B cell (primary cell): ENCODE results near the gene TARP.

Experiments
- ATAC-seq: fragments of 200-7000 bp; cut with Tn5 transposase; one replicate; pipeline ENCODE4 v1.10.0; 2021; ENCODE audit warnings: low read depth, mild to moderate bottlenecking, moderate number of reproducible peaks, moderate library complexity
- CTCF ChIA-PET: fragments of 350-600 bp; sonication (Branson Sonifier 250); formaldehyde crosslinking; loops from one replicate; lab custom pipeline; 2021; ENCODE audit warnings: antibody characterized with exemption, inconsistent platforms; lab: Charles Lee
- POLR2A ChIA-PET: fragments of 350-600 bp; sonication (Branson Sonifier 250); formaldehyde crosslinking; loops from one replicate; lab custom pipeline; 2021; ENCODE audit warnings: antibody characterized with exemption; lab: Charles Lee
- DNase-seq: peaks from one replicate; pipeline ENCODE4 v3.0.0; 2013
- H2AFZ ChIP-seq: 2 replicates; pipeline ENCODE4 v1.6.1; 2012; ENCODE audit warnings: mild to moderate bottlenecking, low read depth, low read length; ENCODE audit not compliant: insufficient read depth, poor library complexity, severe bottlenecking
- H3K27ac ChIP-seq, 2 donors: 1 replicate in 1 of 2; 2 replicates in 1 of 2; pipeline ENCODE4 v1.5.1; 2012 to 2013; ENCODE audit warnings: low read length in 2 of 2, mild to moderate bottlenecking in 2 of 2, moderate library complexity in 1 of 2
- H3K27me3 ChIP-seq, 4 experiments: fragments of 200-600 bp in 1 of 4; sonication (generic) in 1 of 4; replicated peaks in 1 of 4; 1 replicate in 2 of 4; 2 replicates in 2 of 4; pipeline versions ENCODE4 v1.6.1 to v1.7.0; 2013 to 2016; ENCODE audit warnings: low read length in 3 of 4, mild to moderate bottlenecking in 2 of 4, mixed read lengths in 1 of 4, moderate library complexity in 1 of 4; ENCODE audit not compliant: insufficient read depth in 4 of 4, control insufficient read depth in 3 of 4; ENCODE audit errors: control extremely low read depth in 1 of 4
- H3K36me3 ChIP-seq, 2 experiments: replicated peaks in 1 of 2; 1 replicate in 1 of 2; 2 replicates in 1 of 2; pipeline versions ENCODE4 v1.6.1 to v1.7.1; 2013; ENCODE audit warnings: low read length in 1 of 2; ENCODE audit not compliant: insufficient read depth in 2 of 2, control insufficient read depth in 1 of 2; ENCODE audit errors: control extremely low read depth in 1 of 2, extremely low read depth in 1 of 2
- H3K4me1 ChIP-seq, 2 donors: fragments of 200-600 bp in 1 of 2; sonication (generic) in 1 of 2; 1 replicate in 1 of 2; 2 replicates in 1 of 2; pipeline versions ENCODE4 v1.5.1 to v1.6.1; 2013 to 2017; ENCODE audit warnings: low read length in 2 of 2; ENCODE audit not compliant: control insufficient read depth in 2 of 2, insufficient read depth in 2 of 2
- H3K4me2 ChIP-seq: replicated peaks from 2 replicates; pipeline ENCODE3; 2012; ENCODE audit warnings: mild to moderate bottlenecking, low read depth, low read length; ENCODE audit not compliant: poor library complexity, severe bottlenecking
- H3K4me3 ChIP-seq, 5 experiments: fragments of 200-600 bp in 1 of 5; sonication (generic) in 1 of 5; 1 replicate in 3 of 5; 2 replicates in 2 of 5; pipeline versions ENCODE4 v1.5.1 to v1.7.0; 2011 to 2016; ENCODE audit warnings: low read length in 4 of 5, mild to moderate bottlenecking in 4 of 5, low read depth in 2 of 5, control low read depth in 1 of 5, moderate library complexity in 1 of 5; ENCODE audit not compliant: insufficient read depth in 1 of 5; ENCODE audit errors: control extremely low read depth in 1 of 5, extremely low read depth in 1 of 5
- H3K79me2 ChIP-seq: fragments of 200-600 bp; sonication (generic); one replicate; pipeline ENCODE4 v1.6.0; 2016; ENCODE audit warnings: low read length; ENCODE audit not compliant: control insufficient read depth, insufficient read depth
- H3K9ac ChIP-seq: fragments of 200-600 bp; sonication (generic); 2 replicates; pipeline ENCODE4 v1.6.1; 2017; ENCODE audit warnings: mild to moderate bottlenecking, low read length, moderate library complexity
- H3K9me3 ChIP-seq, 3 donors: one replicate each; pipeline versions ENCODE4 v1.6.1 to v1.7.1; 2013; ENCODE audit warnings: low read length in 2 of 3; ENCODE audit not compliant: control insufficient read depth in 2 of 3, insufficient read depth in 1 of 3; ENCODE audit errors: control extremely low read depth in 1 of 3
- H4K20me1 ChIP-seq: 2 replicates; pipeline ENCODE4 v1.6.0; 2012; ENCODE audit warnings: mild to moderate bottlenecking, low read length; ENCODE audit not compliant: insufficient read depth, control insufficient read depth, poor library complexity, severe bottlenecking
- H3K27ac Mint-ChIP-seq: one replicate; pipeline ENCODE4 v1.8.0; 2021; ENCODE audit warnings: mixed read lengths
- H3K27me3 Mint-ChIP-seq: one replicate; pipeline ENCODE4 v1.8.0; 2021; ENCODE audit warnings: mixed read lengths
- H3K4me1 Mint-ChIP-seq: one replicate; pipeline ENCODE4 v1.8.0; 2021; ENCODE audit warnings: mixed read lengths
- H3K4me3 Mint-ChIP-seq: one replicate; pipeline ENCODE4 v1.8.0; 2021; ENCODE audit warnings: mixed read lengths
- H3K9me3 Mint-ChIP-seq: one replicate; pipeline ENCODE4 v1.8.0; 2022; ENCODE audit warnings: mixed read lengths; ENCODE audit not compliant: insufficient read depth
- EZH2 ChIP-seq: IDR thresholded peaks from 2 replicates; pipeline ENCODE4 v1.6.1; 2012; ENCODE audit warnings: borderline replicate concordance, low read depth, mild to moderate bottlenecking, moderate library complexity, low read length; ENCODE audit not compliant: insufficient read depth, poor library complexity, severe bottlenecking
- WGBS: methylation state at CpG from one replicate; pipeline ENCODE4 v1.1.5; 2013; ENCODE audit warnings: missing lambda C conversion rate; ENCODE audit not compliant: insufficient coverage; 5-methylcytosine and 5-hydroxymethylcytosine counted together
- intact Hi-C: fragments of 100-400 bp; cut with micrococcal nuclease; formaldehyde crosslinking; loops from one replicate; pipeline ENCODE4 v1.10.0; 2022
- TF ChIP-seq, protein P1 (sequence below): fragments of 200-600 bp; IDR thresholded peaks from one replicate; pipeline ENCODE4 v1.8.0; 2022; ENCODE audit warnings: antibody characterized with exemption, mild to moderate bottlenecking

Gene TARP

DNA sequence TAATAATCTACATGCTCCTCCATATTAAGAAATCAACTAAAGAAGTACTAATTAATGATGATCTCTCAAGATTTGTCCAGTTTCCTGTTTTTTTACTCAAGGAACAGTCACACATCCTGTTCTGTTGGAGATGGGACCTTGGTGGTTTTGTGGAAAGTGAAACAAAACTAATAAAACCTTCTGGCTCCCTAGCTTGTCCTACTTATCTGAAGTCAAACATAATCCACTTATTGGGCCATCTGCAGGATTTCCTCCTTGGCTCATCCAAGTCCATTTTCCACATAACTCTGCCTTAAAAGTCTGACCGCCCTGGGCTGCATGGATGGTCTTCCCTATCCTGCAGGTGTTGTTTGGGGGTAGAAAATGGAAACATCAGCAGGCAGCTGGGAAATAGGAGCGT, 39.4 kb upstream of the TARP start:
- Histone ChIP-seq H3K4me3 (no peak overlapping the region), H3K9me3 (no peaks in the 10 kb centered on the region), H3K79me2 (no peaks in the 10 kb centered on the region), H3K36me3 (no peaks in the 10 kb centered on the region), H3K27ac (no peak overlapping the region), H3K27me3 (peaks cover 0 to 24% (median 9%) of the 10 kb centered on the region in 4 experiments), H3K4me2 (no peak overlapping the region), H3K9ac (no peak overlapping the region), H2AFZ (no peak overlapping the region), H3K4me1 (peaks cover 4 to 16% of the 10 kb centered on the region in 2 donors), H4K20me1 (no peaks in the 10 kb centered on the region)
- no CpG with 5 or more reads among the region's 2 CpGs for WGBS
- intact Hi-C loops: no loop called here
- TF ChIP-seq, protein P1, sequence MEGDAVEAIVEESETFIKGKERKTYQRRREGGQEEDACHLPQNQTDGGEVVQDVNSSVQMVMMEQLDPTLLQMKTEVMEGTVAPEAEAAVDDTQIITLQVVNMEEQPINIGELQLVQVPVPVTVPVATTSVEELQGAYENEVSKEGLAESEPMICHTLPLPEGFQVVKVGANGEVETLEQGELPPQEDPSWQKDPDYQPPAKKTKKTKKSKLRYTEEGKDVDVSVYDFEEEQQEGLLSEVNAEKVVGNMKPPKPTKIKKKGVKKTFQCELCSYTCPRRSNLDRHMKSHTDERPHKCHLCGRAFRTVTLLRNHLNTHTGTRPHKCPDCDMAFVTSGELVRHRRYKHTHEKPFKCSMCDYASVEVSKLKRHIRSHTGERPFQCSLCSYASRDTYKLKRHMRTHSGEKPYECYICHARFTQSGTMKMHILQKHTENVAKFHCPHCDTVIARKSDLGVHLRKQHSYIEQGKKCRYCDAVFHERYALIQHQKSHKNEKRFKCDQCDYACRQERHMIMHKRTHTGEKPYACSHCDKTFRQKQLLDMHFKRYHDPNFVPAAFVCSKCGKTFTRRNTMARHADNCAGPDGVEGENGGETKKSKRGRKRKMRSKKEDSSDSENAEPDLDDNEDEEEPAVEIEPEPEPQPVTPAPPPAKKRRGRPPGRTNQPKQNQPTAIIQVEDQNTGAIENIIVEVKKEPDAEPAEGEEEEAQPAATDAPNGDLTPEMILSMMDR: no peak
- TF ChIP-seq EZH2: no peak
- Mint-ChIP-seq H3K4me1 (peaks cover 17% of the 10 kb centered on the region), H3K27ac (no peak overlapping the region), H3K4me3 (no peak overlapping the region), H3K27me3 (peaks cover 24% of the 10 kb centered on the region), H3K9me3 (no peaks in the 10 kb centered on the region)
- ChIA-PET CTCF (no interaction called here), POLR2A (no interaction called here)
- ATAC-seq (no peak), DNase-seq (no peak)

DNA sequence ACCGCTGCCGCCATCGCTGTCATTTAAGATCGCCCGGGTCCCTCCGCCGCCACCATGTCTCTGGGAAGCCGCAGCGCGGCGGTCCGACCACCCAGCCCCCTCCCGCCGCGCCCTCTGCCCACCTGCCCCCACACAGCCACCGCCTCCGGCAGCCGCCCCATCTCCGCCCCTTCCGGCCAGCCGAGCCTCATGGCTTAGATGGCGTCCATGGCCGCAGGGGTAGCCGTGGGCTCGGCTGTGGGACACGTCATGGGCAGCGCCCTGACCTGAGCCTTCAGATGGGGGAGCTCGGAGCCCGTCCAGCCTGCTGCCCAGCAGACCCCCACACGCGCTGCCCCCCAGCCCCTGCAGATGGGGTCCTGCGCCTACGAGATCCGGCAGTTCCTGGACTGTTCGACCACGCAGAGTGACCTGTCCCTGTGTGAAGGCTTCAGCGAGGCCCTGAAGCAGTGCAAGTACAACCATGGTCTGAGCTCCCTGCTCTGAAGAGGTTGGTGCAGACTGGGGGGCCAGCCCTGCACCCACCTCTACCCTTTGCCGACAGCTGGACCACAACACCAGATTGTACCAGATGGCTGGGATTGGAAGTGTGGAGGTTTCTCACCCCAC, 38.0 kb upstream of the TARP start:
- peak overlapping the region; percentile 74 for H3K4me3 Mint-ChIP-seq
- TF ChIP-seq EZH2: no peak
- TF ChIP-seq, protein P1: no peak
- peak overlapping the region; percentile 66 for H3K9ac ChIP-seq
- peak; percentile 33 for ATAC-seq
- H3K9me3 Mint-ChIP-seq: peaks cover 4% of the 10 kb centered on the region
- POLR2A ChIA-PET: no interaction called here
- H3K27me3 ChIP-seq: peaks cover 0 to 23% (median 9%) of the 10 kb centered on the region in 4 experiments
- WGBS: 21% methylated on average over 29 of the region's 38 CpGs
- no peak overlapping the region for H3K27ac Mint-ChIP-seq
- no peaks in the 10 kb centered on the region for H4K20me1 ChIP-seq
- H3K4me3 ChIP-seq: peak overlapping the region; percentile 30 to 67 (median 54)
- H3K9me3 ChIP-seq: peaks cover 0 to 3% (median 0%) of the 10 kb centered on the region in 3 donors
- H3K4me1 ChIP-seq: peaks cover 4 to 16% of the 10 kb centered on the region in 2 donors
- no peak overlapping the region for H3K27ac ChIP-seq
- H3K79me2 ChIP-seq: no peaks in the 10 kb centered on the region
- H2AFZ ChIP-seq: peak overlapping the region; percentile 73
- DNase-seq: peak; percentile 21
- no peaks in the 10 kb centered on the region for H3K36me3 ChIP-seq
- CTCF ChIA-PET: interaction anchor here (1.4 to 1.6 kb wide), 2 partner anchors 24 to 96 kb away, joined by 4 read pairs; no protein-coding TSS in a partner anchor
- peak overlapping the region; percentile 72 for H3K4me2 ChIP-seq
- intact Hi-C loops: no loop called here
- H3K4me1 Mint-ChIP-seq: peaks cover 17% of the 10 kb centered on the region
- H3K27me3 Mint-ChIP-seq: peaks cover 23% of the 10 kb centered on the region
